WTC11 (cell line): Measurements from ENCODE around the gene DYSF. TPM values are rescaled to one million over a fixed set of nuclear protein-coding genes. Genes with fewer than 3 reads are reported as not detected.

Experiments used
- ATAC-seq: fragments of 200-7000 bp; cut with Tn5 transposase; 2 replicates; pipeline ENCODE4 v1.10.0; 2021; ENCODE audit warnings: mild to moderate bottlenecking, moderate library complexity
- CTCF ChIA-PET: fragments of 300-600 bp; sonication (Branson Sonifier 250); formaldehyde crosslinking; loops from one replicate; lab custom pipeline; 2021; ENCODE audit warnings: antibody characterized with exemption; lab: Charles Lee
- POLR2A ChIA-PET: fragments of 350-600 bp; sonication (Branson Sonifier 250); formaldehyde crosslinking; loops from one replicate; lab custom pipeline; 2021; ENCODE audit warnings: antibody characterized with exemption; lab: Charles Lee
- DNase-seq: peaks from one replicate; pipeline ENCODE4 v3.0.0; 2021; ENCODE audit warnings: low spot score
- H3K27ac Mint-ChIP-seq: 2 replicates; pipeline ENCODE4 v1.8.0; 2021; ENCODE audit warnings: mixed read lengths
- H3K27me3 Mint-ChIP-seq: 2 replicates; pipeline ENCODE4 v1.8.0; 2021; ENCODE audit warnings: low read depth, mild to moderate bottlenecking, moderate library complexity, mixed read lengths
- H3K36me3 Mint-ChIP-seq: 2 replicates; pipeline ENCODE4 v1.8.0; 2021; ENCODE audit warnings: mixed read lengths
- H3K4me1 Mint-ChIP-seq: 2 replicates; pipeline ENCODE4 v1.8.0; 2022; ENCODE audit warnings: mixed read lengths
- H3K4me3 Mint-ChIP-seq: 2 replicates; pipeline ENCODE4 v1.8.0; 2021; ENCODE audit warnings: mild to moderate bottlenecking, moderate library complexity, mixed read lengths
- H3K9me3 Mint-ChIP-seq: 2 replicates; pipeline ENCODE4 v1.8.0; 2021; ENCODE audit warnings: mixed read lengths
- CBFB ChIP-seq: sonication (generic); formaldehyde crosslinking; IDR thresholded peaks from 2 replicates; pipeline ENCODE4 v1.8.1; 2022; ENCODE audit warnings: mild to moderate bottlenecking, low read depth, missing genetic modification reagents
- E2F4 ChIP-seq: sonication (generic); formaldehyde crosslinking; IDR thresholded peaks from 2 replicates; pipeline ENCODE4 v1.8.1; 2022; ENCODE audit warnings: low read depth, mild to moderate bottlenecking, moderate library complexity, missing genetic modification reagents, borderline replicate concordance
- GTF2I ChIP-seq: fragments of 250-450 bp; sonication (Bioruptor Pico); conservative IDR thresholded peaks from 2 replicates; pipeline ENCODE4 v1.4.0; 2021; ENCODE audit warnings: mild to moderate bottlenecking
- JUN ChIP-seq: sonication (generic); formaldehyde crosslinking; IDR thresholded peaks from 2 replicates; pipeline ENCODE4 v1.8.0; 2023; ENCODE audit warnings: mild to moderate bottlenecking, missing genetic modification reagents
- NFE2L1 ChIP-seq: sonication (generic); formaldehyde crosslinking; IDR thresholded peaks from 2 replicates; pipeline ENCODE4 v1.8.1; 2023; ENCODE audit warnings: missing genetic modification reagents
- NR2C2 ChIP-seq: sonication (generic); formaldehyde crosslinking; IDR thresholded peaks from 2 replicates; pipeline ENCODE4 v1.8.0; 2022; ENCODE audit warnings: mild to moderate bottlenecking, missing genetic modification reagents
- RORB ChIP-seq: fragments of 250-450 bp; sonication (Bioruptor Pico); IDR thresholded peaks from 2 replicates; pipeline ENCODE4 v1.9.0; 2021; ENCODE audit warnings: mild to moderate bottlenecking
- SOX15 ChIP-seq: fragments of 250-450 bp; sonication (Bioruptor Pico); IDR thresholded peaks from 2 replicates; pipeline ENCODE4 v1.9.0; 2021; ENCODE audit warnings: mild to moderate bottlenecking
- TEAD1 ChIP-seq: sonication (generic); formaldehyde crosslinking; IDR thresholded peaks from 2 replicates; pipeline ENCODE4 v1.8.0; 2022; ENCODE audit warnings: mild to moderate bottlenecking, missing genetic modification reagents
- TEAD4 ChIP-seq: sonication (generic); formaldehyde crosslinking; IDR thresholded peaks from 2 replicates; pipeline ENCODE4 v1.8.0; 2022; ENCODE audit warnings: mild to moderate bottlenecking, missing genetic modification reagents
- ZNF219 ChIP-seq: sonication (generic); formaldehyde crosslinking; IDR thresholded peaks from 2 replicates; pipeline ENCODE4 v1.8.0; 2023; ENCODE audit warnings: missing genetic modification reagents, mild to moderate bottlenecking, borderline replicate concordance
- ZNF396 ChIP-seq: fragments of 250-450 bp; sonication (Bioruptor Pico); IDR thresholded peaks from 2 replicates; pipeline ENCODE4 v1.8.0; 2021; ENCODE audit warnings: mild to moderate bottlenecking, moderate library complexity, borderline replicate concordance
- ZNF425 ChIP-seq: fragments of 250-450 bp; sonication (Bioruptor Pico); conservative IDR thresholded peaks from 2 replicates; pipeline ENCODE4 v1.9.0; 2021; ENCODE audit warnings: mild to moderate bottlenecking
- total RNA-seq: library from RNA; stranded (reverse); gene quantifications from 3 replicates; pipeline ENCODE4 v1.2.3, GENCODE V29; 2021
- TF ChIP-seq, protein P1 (sequence below): sonication (generic); formaldehyde crosslinking; conservative IDR thresholded peaks from 2 replicates; pipeline ENCODE4 v1.8.1; 2023; ENCODE audit warnings: mild to moderate bottlenecking, low read depth, missing genetic modification reagents, moderate library complexity
- TF ChIP-seq, protein P2 (sequence below): sonication (generic); formaldehyde crosslinking; IDR thresholded peaks from 2 replicates; pipeline ENCODE4 v1.8.0; 2023; ENCODE audit warnings: missing genetic modification reagents
- TF ChIP-seq, protein P3 (sequence below): sonication (generic); formaldehyde crosslinking; IDR thresholded peaks from 2 replicates; pipeline ENCODE4 v1.8.0; 2022; ENCODE audit warnings: missing genetic modification reagents
- TF ChIP-seq, protein P4 (sequence below): sonication (generic); formaldehyde crosslinking; IDR thresholded peaks from 2 replicates; pipeline ENCODE4 v1.8.1; 2023; ENCODE audit warnings: mild to moderate bottlenecking, missing genetic modification reagents
- TF ChIP-seq, protein P5 (sequence below): sonication (generic); formaldehyde crosslinking; IDR thresholded peaks from 2 replicates; pipeline ENCODE4 v1.8.1; 2023; ENCODE audit warnings: mild to moderate bottlenecking, missing genetic modification reagents, moderate library complexity
- TF ChIP-seq, protein P6 (sequence below): sonication (generic); formaldehyde crosslinking; IDR thresholded peaks from 2 replicates; pipeline ENCODE4 v1.8.0; 2022; ENCODE audit warnings: mild to moderate bottlenecking, missing genetic modification reagents

DYSF gene
- total RNA-seq, 1 experiment from 2014 or later, result 14.8 TPM

- TF ChIP-seq NFE2L1 (no peak), RORB (CRISPR knock-in tag) (no peak)
- H3K9me3 Mint-ChIP-seq, result no peaks in the 10 kb centered on the region
- H3K36me3 Mint-ChIP-seq, result no peaks in the 10 kb centered on the region
- no peaks in the 10 kb centered on the region; the same call in 1 of the 2 replicates for H3K27me3 Mint-ChIP-seq
- H3K4me3 Mint-ChIP-seq, result no peak overlapping the region
- ATAC-seq (no peak), DNase-seq (no peak)
- H3K27ac Mint-ChIP-seq, result no peak overlapping the region
- H3K4me1 Mint-ChIP-seq, result no peaks in the 10 kb centered on the region
- CTCF ChIA-PET, result no interaction called here
- POLR2A ChIA-PET, result no interaction called here
Observed at GRCh38 chr2:71712158-71712818, 258.9 kb downstream of the DYSF start.

GRCh38 chr2:71713581-71714580, 260.5 kb downstream of the DYSF start:
- ATAC-seq (no peak), DNase-seq (no peak)
- no peaks in the 10 kb centered on the region; the same call in 1 of the 2 replicates for H3K27me3 Mint-ChIP-seq
- no peaks in the 10 kb centered on the region for H3K4me1 Mint-ChIP-seq
- ChIA-PET POLR2A (no interaction called here), CTCF (interaction anchor here (0.5 to 0.8 kb wide), 3 partner anchors 12 to 200 kb away, joined by 3 read pairs; no protein-coding TSS in a partner anchor)
- H3K4me3 Mint-ChIP-seq, result no peak overlapping the region
- no peaks in the 10 kb centered on the region for H3K36me3 Mint-ChIP-seq
- no peaks in the 10 kb centered on the region for H3K9me3 Mint-ChIP-seq
- H3K27ac Mint-ChIP-seq, result no peak overlapping the region
- TF ChIP-seq ZNF396 (CRISPR knock-in tag) (no peak), NR2C2 (no peak), SOX15 (CRISPR knock-in tag) (no peak), ZNF219 (CRISPR knock-in tag) (no peak), JUN (CRISPR knock-in tag) (no peak), CBFB (no peak), E2F4 (CRISPR knock-in tag) (no peak), ZNF425 (CRISPR knock-in tag) (no peak), TEAD1 (no peak), GTF2I (CRISPR knock-in tag) (no peak), TEAD4 (CRISPR knock-in tag) (no peak)
- TF ChIP-seq, protein P1, sequence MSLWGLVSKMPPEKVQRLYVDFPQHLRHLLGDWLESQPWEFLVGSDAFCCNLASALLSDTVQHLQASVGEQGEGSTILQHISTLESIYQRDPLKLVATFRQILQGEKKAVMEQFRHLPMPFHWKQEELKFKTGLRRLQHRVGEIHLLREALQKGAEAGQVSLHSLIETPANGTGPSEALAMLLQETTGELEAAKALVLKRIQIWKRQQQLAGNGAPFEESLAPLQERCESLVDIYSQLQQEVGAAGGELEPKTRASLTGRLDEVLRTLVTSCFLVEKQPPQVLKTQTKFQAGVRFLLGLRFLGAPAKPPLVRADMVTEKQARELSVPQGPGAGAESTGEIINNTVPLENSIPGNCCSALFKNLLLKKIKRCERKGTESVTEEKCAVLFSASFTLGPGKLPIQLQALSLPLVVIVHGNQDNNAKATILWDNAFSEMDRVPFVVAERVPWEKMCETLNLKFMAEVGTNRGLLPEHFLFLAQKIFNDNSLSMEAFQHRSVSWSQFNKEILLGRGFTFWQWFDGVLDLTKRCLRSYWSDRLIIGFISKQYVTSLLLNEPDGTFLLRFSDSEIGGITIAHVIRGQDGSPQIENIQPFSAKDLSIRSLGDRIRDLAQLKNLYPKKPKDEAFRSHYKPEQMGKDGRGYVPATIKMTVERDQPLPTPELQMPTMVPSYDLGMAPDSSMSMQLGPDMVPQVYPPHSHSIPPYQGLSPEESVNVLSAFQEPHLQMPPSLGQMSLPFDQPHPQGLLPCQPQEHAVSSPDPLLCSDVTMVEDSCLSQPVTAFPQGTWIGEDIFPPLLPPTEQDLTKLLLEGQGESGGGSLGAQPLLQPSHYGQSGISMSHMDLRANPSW (CRISPR knock-in tag), result no peak
- TF ChIP-seq, protein P2, sequence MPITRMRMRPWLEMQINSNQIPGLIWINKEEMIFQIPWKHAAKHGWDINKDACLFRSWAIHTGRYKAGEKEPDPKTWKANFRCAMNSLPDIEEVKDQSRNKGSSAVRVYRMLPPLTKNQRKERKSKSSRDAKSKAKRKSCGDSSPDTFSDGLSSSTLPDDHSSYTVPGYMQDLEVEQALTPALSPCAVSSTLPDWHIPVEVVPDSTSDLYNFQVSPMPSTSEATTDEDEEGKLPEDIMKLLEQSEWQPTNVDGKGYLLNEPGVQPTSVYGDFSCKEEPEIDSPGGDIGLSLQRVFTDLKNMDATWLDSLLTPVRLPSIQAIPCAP (CRISPR knock-in tag), result no peak
- TF ChIP-seq, protein P3, sequence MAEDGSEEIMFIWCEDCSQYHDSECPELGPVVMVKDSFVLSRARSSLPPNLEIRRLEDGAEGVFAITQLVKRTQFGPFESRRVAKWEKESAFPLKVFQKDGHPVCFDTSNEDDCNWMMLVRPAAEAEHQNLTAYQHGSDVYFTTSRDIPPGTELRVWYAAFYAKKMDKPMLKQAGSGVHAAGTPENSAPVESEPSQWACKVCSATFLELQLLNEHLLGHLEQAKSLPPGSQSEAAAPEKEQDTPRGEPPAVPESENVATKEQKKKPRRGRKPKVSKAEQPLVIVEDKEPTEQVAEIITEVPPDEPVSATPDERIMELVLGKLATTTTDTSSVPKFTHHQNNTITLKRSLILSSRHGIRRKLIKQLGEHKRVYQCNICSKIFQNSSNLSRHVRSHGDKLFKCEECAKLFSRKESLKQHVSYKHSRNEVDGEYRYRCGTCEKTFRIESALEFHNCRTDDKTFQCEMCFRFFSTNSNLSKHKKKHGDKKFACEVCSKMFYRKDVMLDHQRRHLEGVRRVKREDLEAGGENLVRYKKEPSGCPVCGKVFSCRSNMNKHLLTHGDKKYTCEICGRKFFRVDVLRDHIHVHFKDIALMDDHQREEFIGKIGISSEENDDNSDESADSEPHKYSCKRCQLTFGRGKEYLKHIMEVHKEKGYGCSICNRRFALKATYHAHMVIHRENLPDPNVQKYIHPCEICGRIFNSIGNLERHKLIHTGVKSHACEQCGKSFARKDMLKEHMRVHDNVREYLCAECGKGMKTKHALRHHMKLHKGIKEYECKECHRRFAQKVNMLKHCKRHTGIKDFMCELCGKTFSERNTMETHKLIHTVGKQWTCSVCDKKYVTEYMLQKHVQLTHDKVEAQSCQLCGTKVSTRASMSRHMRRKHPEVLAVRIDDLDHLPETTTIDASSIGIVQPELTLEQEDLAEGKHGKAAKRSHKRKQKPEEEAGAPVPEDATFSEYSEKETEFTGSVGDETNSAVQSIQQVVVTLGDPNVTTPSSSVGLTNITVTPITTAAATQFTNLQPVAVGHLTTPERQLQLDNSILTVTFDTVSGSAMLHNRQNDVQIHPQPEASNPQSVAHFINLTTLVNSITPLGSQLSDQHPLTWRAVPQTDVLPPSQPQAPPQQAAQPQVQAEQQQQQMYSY (CRISPR knock-in tag), result no peak
- TF ChIP-seq, protein P4, sequence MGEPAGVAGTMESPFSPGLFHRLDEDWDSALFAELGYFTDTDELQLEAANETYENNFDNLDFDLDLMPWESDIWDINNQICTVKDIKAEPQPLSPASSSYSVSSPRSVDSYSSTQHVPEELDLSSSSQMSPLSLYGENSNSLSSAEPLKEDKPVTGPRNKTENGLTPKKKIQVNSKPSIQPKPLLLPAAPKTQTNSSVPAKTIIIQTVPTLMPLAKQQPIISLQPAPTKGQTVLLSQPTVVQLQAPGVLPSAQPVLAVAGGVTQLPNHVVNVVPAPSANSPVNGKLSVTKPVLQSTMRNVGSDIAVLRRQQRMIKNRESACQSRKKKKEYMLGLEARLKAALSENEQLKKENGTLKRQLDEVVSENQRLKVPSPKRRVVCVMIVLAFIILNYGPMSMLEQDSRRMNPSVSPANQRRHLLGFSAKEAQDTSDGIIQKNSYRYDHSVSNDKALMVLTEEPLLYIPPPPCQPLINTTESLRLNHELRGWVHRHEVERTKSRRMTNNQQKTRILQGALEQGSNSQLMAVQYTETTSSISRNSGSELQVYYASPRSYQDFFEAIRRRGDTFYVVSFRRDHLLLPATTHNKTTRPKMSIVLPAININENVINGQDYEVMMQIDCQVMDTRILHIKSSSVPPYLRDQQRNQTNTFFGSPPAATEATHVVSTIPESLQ (CRISPR knock-in tag), result no peak
- TF ChIP-seq, protein P5, sequence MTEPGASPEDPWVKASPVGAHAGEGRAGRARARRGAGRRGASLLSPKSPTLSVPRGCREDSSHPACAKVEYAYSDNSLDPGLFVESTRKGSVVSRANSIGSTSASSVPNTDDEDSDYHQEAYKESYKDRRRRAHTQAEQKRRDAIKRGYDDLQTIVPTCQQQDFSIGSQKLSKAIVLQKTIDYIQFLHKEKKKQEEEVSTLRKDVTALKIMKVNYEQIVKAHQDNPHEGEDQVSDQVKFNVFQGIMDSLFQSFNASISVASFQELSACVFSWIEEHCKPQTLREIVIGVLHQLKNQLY (CRISPR knock-in tag), result no peak
- TF ChIP-seq, protein P6, sequence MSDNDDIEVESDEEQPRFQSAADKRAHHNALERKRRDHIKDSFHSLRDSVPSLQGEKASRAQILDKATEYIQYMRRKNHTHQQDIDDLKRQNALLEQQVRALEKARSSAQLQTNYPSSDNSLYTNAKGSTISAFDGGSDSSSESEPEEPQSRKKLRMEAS (CRISPR knock-in tag), result no peak
